HEK293 (cell line): ENCODE results near the gene LRSAM1.

Experiments
- CTCF ChIA-PET: fragments of 350-600 bp; formaldehyde crosslinking; extraction: SDS; loops from one replicate; lab custom pipeline; 2021; ENCODE audit warnings: antibody characterized with exemption; lab: Yijun Ruan, JAX
- POLR2A ChIA-PET: fragments of 300-600 bp; formaldehyde crosslinking; extraction: SDS; loops from one replicate; lab custom pipeline; 2020; ENCODE audit warnings: antibody characterized with exemption, inconsistent platforms; lab: Yijun Ruan, JAX
- H3K27ac ChIP-seq: fragments of 200-500 bp; sonication (Bioruptor generic); 2 replicates; pipeline ENCODE4 v1.5.1; 2014; ENCODE audit warnings: low read depth, low read length, control low read depth, inconsistent platforms; ENCODE audit errors: extremely low read depth
- H3K36me3 ChIP-seq, 2 experiments: fragments of 200-500 bp in 1 of 2; sonication (Bioruptor generic) in 1 of 2; 1 replicate in 1 of 2; 2 replicates in 1 of 2; pipeline ENCODE4 v1.5.1; 2014 to 2017; ENCODE audit warnings: inconsistent platforms in 2 of 2, low read length in 2 of 2; ENCODE audit not compliant: control insufficient read depth in 2 of 2, insufficient read depth in 1 of 2
- H3K4me1 ChIP-seq: fragments of 200-500 bp; sonication (Bioruptor generic); 2 replicates; pipeline ENCODE4 v1.5.1; 2014; ENCODE audit warnings: mild to moderate bottlenecking, low read length, inconsistent platforms; ENCODE audit not compliant: control insufficient read depth, insufficient read depth
- H3K4me3 ChIP-seq: 2 replicates; pipeline ENCODE4 v1.5.1; 2011; ENCODE audit warnings: low read depth, mild to moderate bottlenecking, control low read depth, low read length, moderate library complexity
- H3K9me3 ChIP-seq: fragments of 200-500 bp; sonication (Bioruptor generic); 2 replicates; pipeline ENCODE4 v1.5.1; 2014; ENCODE audit warnings: low read depth, low read length, inconsistent platforms; ENCODE audit not compliant: control insufficient read depth, insufficient read depth
- GLIS1 ChIP-seq: fragments of 450-650 bp; formaldehyde crosslinking; IDR thresholded peaks from 2 replicates; pipeline ENCODE4 v1.5.1; 2016; ENCODE audit warnings: missing biosample characterization, missing genetic modification characterization
- KLF1 ChIP-seq: fragments of 450-650 bp; formaldehyde crosslinking; IDR thresholded peaks from 2 replicates; pipeline ENCODE4 v1.5.1; 2016; ENCODE audit warnings: missing biosample characterization, missing genetic modification characterization
- MEIS1 ChIP-seq: sonication (generic); formaldehyde crosslinking; IDR thresholded peaks from 2 replicates; pipeline ENCODE4 v1.8.1; 2022; ENCODE audit warnings: missing genetic modification reagents, mild to moderate bottlenecking, borderline replicate concordance
- MYNN ChIP-seq: fragments of 450-650 bp; formaldehyde crosslinking; IDR thresholded peaks from 2 replicates; pipeline ENCODE4 v1.5.1; 2016; ENCODE audit warnings: missing biosample characterization, missing genetic modification characterization, borderline replicate concordance
- PRDM2 ChIP-seq: fragments of 450-650 bp; formaldehyde crosslinking; IDR thresholded peaks from 2 replicates; pipeline ENCODE4 v1.5.1; 2016; ENCODE audit warnings: missing biosample characterization, missing genetic modification characterization, borderline replicate concordance
- SP2 ChIP-seq: fragments of 450-650 bp; formaldehyde crosslinking; IDR thresholded peaks from 2 replicates; pipeline ENCODE4 v1.5.1; 2016; ENCODE audit warnings: missing biosample characterization, missing genetic modification characterization
- ZFHX2 ChIP-seq: fragments of 450-650 bp; formaldehyde crosslinking; conservative IDR thresholded peaks from 2 replicates; pipeline ENCODE4 v1.5.1; 2016; ENCODE audit warnings: missing biosample characterization, missing genetic modification characterization
- ZIC2 ChIP-seq: fragments of 450-650 bp; formaldehyde crosslinking; IDR thresholded peaks from 2 replicates; pipeline ENCODE4 v1.5.1; 2016; ENCODE audit warnings: missing biosample characterization, missing genetic modification characterization
- ZNF121 ChIP-seq: fragments of 450-650 bp; formaldehyde crosslinking; IDR thresholded peaks from 2 replicates; pipeline ENCODE4 v1.5.1; 2016; ENCODE audit warnings: missing biosample characterization, missing genetic modification characterization
- ZNF140 ChIP-seq: fragments of 450-650 bp; formaldehyde crosslinking; IDR thresholded peaks from 2 replicates; pipeline ENCODE4 v1.5.1; 2016; ENCODE audit warnings: missing biosample characterization, missing genetic modification characterization
- ZNF324 ChIP-seq: fragments of 450-650 bp; formaldehyde crosslinking; IDR thresholded peaks from 2 replicates; pipeline ENCODE4 v1.5.1; 2016; ENCODE audit warnings: missing biosample characterization, missing genetic modification characterization
- ZNF335 ChIP-seq: fragments of 450-650 bp; formaldehyde crosslinking; conservative IDR thresholded peaks from 2 replicates; pipeline ENCODE4 v1.5.1; 2016; ENCODE audit warnings: missing biosample characterization, missing genetic modification characterization
- ZNF391 ChIP-seq: fragments of 450-650 bp; formaldehyde crosslinking; IDR thresholded peaks from 2 replicates; pipeline ENCODE4 v1.5.1; 2016; ENCODE audit warnings: low read depth, missing biosample characterization, missing genetic modification characterization, borderline replicate concordance
- ZNF426 ChIP-seq: fragments of 450-650 bp; formaldehyde crosslinking; IDR thresholded peaks from 2 replicates; pipeline ENCODE4 v1.5.1; 2017; ENCODE audit warnings: missing biosample characterization, missing genetic modification characterization, mild to moderate bottlenecking, inconsistent platforms, moderate library complexity
- ZNF488 ChIP-seq: fragments of 450-650 bp; formaldehyde crosslinking; IDR thresholded peaks from 2 replicates; pipeline ENCODE4 v1.5.1; 2016; ENCODE audit warnings: missing biosample characterization, missing genetic modification characterization
- ZNF555 ChIP-seq: fragments of 450-650 bp; formaldehyde crosslinking; conservative IDR thresholded peaks from 2 replicates; pipeline ENCODE4 v1.5.1; 2017; ENCODE audit warnings: missing biosample characterization, mild to moderate bottlenecking, missing genetic modification characterization, inconsistent platforms
- ZNF658 ChIP-seq: fragments of 450-650 bp; formaldehyde crosslinking; IDR thresholded peaks from 2 replicates; pipeline ENCODE4; 2016; ENCODE audit warnings: missing biosample characterization, missing genetic modification characterization
- ZNF677 ChIP-seq: fragments of 450-650 bp; IDR thresholded peaks from 2 replicates; pipeline ENCODE4 v1.5.0; 2018; ENCODE audit warnings: missing biosample characterization, mild to moderate bottlenecking, missing genetic modification characterization, moderate library complexity
- TF ChIP-seq, protein P1 (sequence below): fragments of 450-650 bp; formaldehyde crosslinking; IDR thresholded peaks from 2 replicates; pipeline ENCODE4 v1.5.1; 2016; ENCODE audit warnings: missing biosample characterization, missing genetic modification characterization
- TF ChIP-seq, protein P2 (sequence below): fragments of 450-650 bp; formaldehyde crosslinking; IDR thresholded peaks from 2 replicates; pipeline ENCODE4 v1.5.1; 2016; ENCODE audit warnings: missing biosample characterization, missing genetic modification characterization

LRSAM1 gene

DNA sequence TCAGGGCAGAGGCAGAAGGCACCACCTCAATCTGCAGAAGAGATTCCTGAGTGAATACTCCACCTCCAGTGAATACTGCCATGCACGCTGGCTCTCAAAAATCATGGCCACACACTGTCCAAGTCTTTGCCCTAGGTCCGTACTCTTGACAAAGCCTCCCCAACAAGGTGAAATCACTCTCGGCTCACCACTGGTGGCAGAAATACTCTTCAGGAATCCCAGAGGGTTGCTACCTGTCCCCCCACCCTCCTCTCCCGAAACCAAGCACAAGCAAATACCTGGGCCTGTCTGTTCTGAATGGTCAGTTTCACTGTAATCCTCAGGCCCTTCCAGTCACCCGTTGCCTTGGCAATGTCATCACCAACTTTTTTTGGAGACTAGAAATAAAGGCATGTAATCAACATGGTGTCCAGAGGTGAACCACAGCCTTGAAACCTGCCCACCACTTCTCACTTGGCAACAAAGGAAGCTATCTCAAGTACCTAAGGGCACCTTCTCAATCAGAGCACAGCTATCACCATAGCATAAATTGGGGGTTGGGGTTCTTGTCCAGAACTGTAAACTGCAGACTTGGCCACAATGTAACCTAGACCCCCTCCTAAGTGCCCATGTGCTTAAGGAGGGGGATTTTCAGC, 1.9 kb upstream of the LRSAM1 start:
- TF ChIP-seq ZNF121 (tag by site-specific recombination) (no peak), KLF1 (tag by site-specific recombination) (no peak), MYNN (tag by site-specific recombination) (no peak), ZNF324 (tag by site-specific recombination) (no peak), ZFHX2 (tag by site-specific recombination) (no peak), PRDM2 (tag by site-specific recombination) (no peak), ZNF488 (tag by site-specific recombination) (no peak), ZNF677 (no peak), SP2 (no peak), ZNF555 (no peak), ZNF658 (no peak), ZNF391 (no peak), ZNF140 (tag by site-specific recombination) (no peak)
- Histone ChIP-seq H3K27ac (peak overlapping the region; percentile 98; the same call in 1 of the 2 replicates), H3K4me3 (peak overlapping the region; percentile 90), H3K4me1 (no peaks in the 10 kb centered on the region), H3K36me3 (peaks cover 5 to 74% of the 10 kb centered on the region in 2 experiments; a peak in 2 of 3 replicates), H3K9me3 (no peaks in the 10 kb centered on the region)
- ChIA-PET POLR2A (interaction anchor here (1.0 to 4.0 kb wide), 6 partner anchors 10 to 225 kb away, joined by 4 to 46 read pairs (median 18); partner anchors contain the start of genes SLC2A8 and ZNF79), CTCF (interaction anchor here (0.6 to 1.3 kb wide), 2 partner anchors 135 to 285 kb away, joined by 4 to 10 read pairs; partner anchors contain the start of gene TOR2A)

- H3K9me3 ChIP-seq: no peaks in the 10 kb centered on the region
- H3K4me3 ChIP-seq: peak overlapping the region; percentile 90
- H3K4me1 ChIP-seq: no peaks in the 10 kb centered on the region
- H3K36me3 ChIP-seq: peaks cover 5 to 74% of the 10 kb centered on the region in 2 experiments; a peak in 2 of 3 replicates
- H3K27ac ChIP-seq: peak overlapping the region; percentile 98
- CTCF ChIA-PET: interaction anchor here (1.3 kb wide), 1 partner anchor 284 kb away, joined by 10 read pairs; the partner anchor contains the start of gene TOR2A
- TF ChIP-seq ZNF335 (tag by site-specific recombination): 0 out of 2 replicates have a peak, but pooled peaks have one; percentile 13
- TF ChIP-seq GLIS1 (tag by site-specific recombination): no peak
- no peak for TF ChIP-seq MEIS1 (CRISPR knock-in tag)
- 0 out of 2 replicates have a peak, but pooled peaks have one; percentile 6 for TF ChIP-seq ZNF426 (tag by site-specific recombination)
- TF ChIP-seq, protein P1, sequence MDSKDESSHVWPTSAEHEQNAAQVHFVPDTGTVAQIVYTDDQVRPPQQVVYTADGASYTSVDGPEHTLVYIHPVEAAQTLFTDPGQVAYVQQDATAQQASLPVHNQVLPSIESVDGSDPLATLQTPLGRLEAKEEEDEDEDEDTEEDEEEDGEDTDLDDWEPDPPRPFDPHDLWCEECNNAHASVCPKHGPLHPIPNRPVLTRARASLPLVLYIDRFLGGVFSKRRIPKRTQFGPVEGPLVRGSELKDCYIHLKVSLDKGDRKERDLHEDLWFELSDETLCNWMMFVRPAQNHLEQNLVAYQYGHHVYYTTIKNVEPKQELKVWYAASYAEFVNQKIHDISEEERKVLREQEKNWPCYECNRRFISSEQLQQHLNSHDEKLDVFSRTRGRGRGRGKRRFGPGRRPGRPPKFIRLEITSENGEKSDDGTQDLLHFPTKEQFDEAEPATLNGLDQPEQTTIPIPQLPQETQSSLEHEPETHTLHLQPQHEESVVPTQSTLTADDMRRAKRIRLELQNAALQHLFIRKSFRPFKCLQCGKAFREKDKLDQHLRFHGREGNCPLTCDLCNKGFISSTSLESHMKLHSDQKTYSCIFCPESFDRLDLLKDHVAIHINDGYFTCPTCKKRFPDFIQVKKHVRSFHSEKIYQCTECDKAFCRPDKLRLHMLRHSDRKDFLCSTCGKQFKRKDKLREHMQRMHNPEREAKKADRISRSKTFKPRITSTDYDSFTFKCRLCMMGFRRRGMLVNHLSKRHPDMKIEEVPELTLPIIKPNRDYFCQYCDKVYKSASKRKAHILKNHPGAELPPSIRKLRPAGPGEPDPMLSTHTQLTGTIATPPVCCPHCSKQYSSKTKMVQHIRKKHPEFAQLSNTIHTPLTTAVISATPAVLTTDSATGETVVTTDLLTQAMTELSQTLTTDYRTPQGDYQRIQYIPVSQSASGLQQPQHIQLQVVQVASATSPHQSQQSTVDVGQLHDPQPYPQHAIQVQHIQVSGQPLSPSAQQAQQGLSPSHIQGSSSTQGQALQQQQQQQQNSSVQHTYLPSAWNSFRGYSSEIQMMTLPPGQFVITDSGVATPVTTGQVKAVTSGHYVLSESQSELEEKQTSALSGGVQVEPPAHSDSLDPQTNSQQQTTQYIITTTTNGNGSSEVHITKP: peak; percentile 31; the same call in 1 of the 2 replicates
- TF ChIP-seq ZIC2 (tag by site-specific recombination): peak; percentile 67
- TF ChIP-seq, protein P2, sequence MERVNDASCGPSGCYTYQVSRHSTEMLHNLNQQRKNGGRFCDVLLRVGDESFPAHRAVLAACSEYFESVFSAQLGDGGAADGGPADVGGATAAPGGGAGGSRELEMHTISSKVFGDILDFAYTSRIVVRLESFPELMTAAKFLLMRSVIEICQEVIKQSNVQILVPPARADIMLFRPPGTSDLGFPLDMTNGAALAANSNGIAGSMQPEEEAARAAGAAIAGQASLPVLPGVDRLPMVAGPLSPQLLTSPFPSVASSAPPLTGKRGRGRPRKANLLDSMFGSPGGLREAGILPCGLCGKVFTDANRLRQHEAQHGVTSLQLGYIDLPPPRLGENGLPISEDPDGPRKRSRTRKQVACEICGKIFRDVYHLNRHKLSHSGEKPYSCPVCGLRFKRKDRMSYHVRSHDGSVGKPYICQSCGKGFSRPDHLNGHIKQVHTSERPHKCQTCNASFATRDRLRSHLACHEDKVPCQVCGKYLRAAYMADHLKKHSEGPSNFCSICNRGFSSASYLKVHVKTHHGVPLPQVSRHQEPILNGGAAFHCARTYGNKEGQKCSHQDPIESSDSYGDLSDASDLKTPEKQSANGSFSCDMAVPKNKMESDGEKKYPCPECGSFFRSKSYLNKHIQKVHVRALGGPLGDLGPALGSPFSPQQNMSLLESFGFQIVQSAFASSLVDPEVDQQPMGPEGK (tag by site-specific recombination): 0 out of 2 replicates have a peak, but pooled peaks have one; percentile 1
- POLR2A ChIA-PET: interaction anchor here (1.0 to 4.0 kb wide), 13 partner anchors 11 to 284 kb away, joined by 3 to 46 read pairs (median 5); partner anchors contain the start of genes SLC2A8, TOR2A and ZNF79
Observed at GRCh38 chr9:127450243-127450760, 1.0 kb upstream of the LRSAM1 start.
